Stomach (tissue), 9 donors: ENCODE data around the gene UNC79. TPM values are rescaled to one million over a fixed set of nuclear protein-coding genes. Genes with fewer than 3 reads are reported as not detected.
A peak's percentile ranks its signal among the peaks of the same experiment; 100 is the strongest.
"Not testable (repeated sequence)": the region's sequence is repeated elsewhere in the genome, so short reads cannot be mapped to it uniquely, and the experiment has no call there.

ENCODE experiments used
- DNase-seq, 2 donors: peaks; one replicate each; pipeline versions ENCODE4 v3.0.0 to v3.0.0-alpha.2; 2013 to 2019
- H3K27ac ChIP-seq, 5 donors: fragments of 200-600 bp in 4 of 5; sonication (generic) in 4 of 5; one replicate each; pipeline ENCODE4 v1.5.1; 2013 to 2019; ENCODE audit warnings: mild to moderate bottlenecking in 1 of 5, moderate library complexity in 1 of 5
- H3K27me3 ChIP-seq, 3 donors: fragments of 200-600 bp; sonication (generic); one replicate each; pipeline ENCODE4 v1.5.1; 2017 to 2019; ENCODE audit warnings: mixed run types in 1 of 3
- H3K36me3 ChIP-seq, 4 donors: fragments of 200-600 bp; sonication (generic); 1 replicate in 3 of 4; 2 replicates in 1 of 4; pipeline ENCODE4 v1.5.1; 2016 to 2019
- H3K4me1 ChIP-seq, 4 donors: fragments of 200-600 bp; sonication (generic); one replicate each; pipeline ENCODE4 v1.5.1; 2016 to 2019
- H3K4me3 ChIP-seq, 4 donors: fragments of 200-600 bp; sonication (generic) in 3 of 4; one replicate each; pipeline ENCODE4 v1.5.1; 2016 to 2019; ENCODE audit warnings: mild to moderate bottlenecking in 1 of 4
- H3K9me3 ChIP-seq, 4 donors: fragments of 200-600 bp; sonication (generic); one replicate each; pipeline ENCODE4 v1.5.1; 2016 to 2019
- EP300 ChIP-seq: sonication (generic); formaldehyde crosslinking; IDR thresholded peaks from one replicate; pipeline ENCODE4 v1.6.1; 2017; ENCODE audit warnings: antibody characterized with exemption
- POLR2A ChIP-seq, 4 donors: fragments of 450-650 bp; IDR thresholded peaks; one replicate each; pipeline ENCODE4 v1.6.1; 2016; ENCODE audit warnings: antibody characterized with exemption in 4 of 4, control low read depth in 2 of 4, mild to moderate bottlenecking in 1 of 4, moderate library complexity in 1 of 4
- POLR2AphosphoS5 ChIP-seq, 3 donors: sonication (generic); formaldehyde crosslinking; IDR thresholded peaks; one replicate each; pipeline ENCODE4 v1.6.1; 2016; ENCODE audit warnings: antibody characterized with exemption in 3 of 3
- WGBS, 5 donors: extraction: QIAGEN DNeasy Blood & Tissue Kit in 3 of 5; methylation state at CpG; one replicate each; pipeline versions ENCODE4 v1.1.5 to v1.1.7; 2013 to 2018; 5-methylcytosine and 5-hydroxymethylcytosine counted together
- intact Hi-C: fragments of 100-400 bp; cut with DNase I; formaldehyde crosslinking; loops from one replicate; pipeline ENCODE4 v1.15.1; 2023; ENCODE audit warnings: low total_unique reads
- polyA plus RNA-seq, 3 donors: library from polyadenylated mRNA; stranded (reverse); fragments of 200-250 nt; gene quantifications; one replicate each; pipeline ENCODE4 v1.2.3, GENCODE V29; 2013
- total RNA-seq, 5 donors: library from RNA; depleted of rRNA; stranded (reverse); fragments of >200 nt; gene quantifications; one replicate each; pipeline versions ENCODE4 v1.1.0 to v1.2.3, GENCODE V29; 2014 to 2016
- TF ChIP-seq, protein P1 (sequence below), 7 experiments: fragments of 450-650 bp in 4 of 7; fragments of 200-600 bp in 3 of 7; sonication (generic) in 3 of 7; IDR thresholded peaks; one replicate each; pipeline ENCODE4 v1.5.1; 2016 to 2019; ENCODE audit warnings: antibody characterized with exemption in 7 of 7, control low read depth in 2 of 7, mild to moderate bottlenecking in 1 of 7
- donor health status: healthy with polysubstance abuse.
- donor health status: Bipolar disorder and iron deficiency.
- donor health status: healthy.

Gene UNC79
- total and polyA plus RNA-seq, 8 donors, result under 0.01 to 1.9 (median 0.35) TPM; not detected in 2

DNA sequence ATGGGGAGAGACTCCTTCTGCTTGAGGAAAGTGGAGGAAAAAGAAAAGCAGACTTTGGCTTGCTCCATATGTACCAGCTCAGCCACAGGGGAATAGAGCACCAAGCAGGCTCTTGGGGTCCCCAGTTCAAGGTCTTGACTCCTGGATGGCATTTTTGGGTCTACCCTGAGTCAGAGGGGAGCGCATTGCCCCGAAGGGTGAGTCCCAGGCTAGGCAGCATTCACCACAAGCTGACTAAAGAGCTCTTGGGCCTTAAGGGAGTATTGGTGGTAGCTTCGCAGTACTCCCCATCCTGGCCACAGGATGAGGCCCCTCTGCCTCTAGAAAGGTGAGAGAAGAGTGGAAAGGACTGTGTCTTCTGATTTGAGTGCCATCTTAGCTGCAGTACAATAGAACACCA is 19.8 kb upstream of the UNC79 start:
- H3K9me3 ChIP-seq, result no peaks in the 10 kb centered on the region
- H3K27ac ChIP-seq, result no peak overlapping the region
- no peak overlapping the region for H3K4me3 ChIP-seq
- 79 to 93% (median 92%) methylated on average over 3 of the region's 3 CpGs for WGBS, 5 donors
- no peak for DNase-seq
- intact Hi-C loops, result no loop called here
- H3K4me1 ChIP-seq, result no peaks in the 10 kb centered on the region
- H3K27me3 ChIP-seq, result no peaks in the 10 kb centered on the region
- H3K36me3 ChIP-seq, result no peaks in the 10 kb centered on the region
- TF ChIP-seq, protein P1, sequence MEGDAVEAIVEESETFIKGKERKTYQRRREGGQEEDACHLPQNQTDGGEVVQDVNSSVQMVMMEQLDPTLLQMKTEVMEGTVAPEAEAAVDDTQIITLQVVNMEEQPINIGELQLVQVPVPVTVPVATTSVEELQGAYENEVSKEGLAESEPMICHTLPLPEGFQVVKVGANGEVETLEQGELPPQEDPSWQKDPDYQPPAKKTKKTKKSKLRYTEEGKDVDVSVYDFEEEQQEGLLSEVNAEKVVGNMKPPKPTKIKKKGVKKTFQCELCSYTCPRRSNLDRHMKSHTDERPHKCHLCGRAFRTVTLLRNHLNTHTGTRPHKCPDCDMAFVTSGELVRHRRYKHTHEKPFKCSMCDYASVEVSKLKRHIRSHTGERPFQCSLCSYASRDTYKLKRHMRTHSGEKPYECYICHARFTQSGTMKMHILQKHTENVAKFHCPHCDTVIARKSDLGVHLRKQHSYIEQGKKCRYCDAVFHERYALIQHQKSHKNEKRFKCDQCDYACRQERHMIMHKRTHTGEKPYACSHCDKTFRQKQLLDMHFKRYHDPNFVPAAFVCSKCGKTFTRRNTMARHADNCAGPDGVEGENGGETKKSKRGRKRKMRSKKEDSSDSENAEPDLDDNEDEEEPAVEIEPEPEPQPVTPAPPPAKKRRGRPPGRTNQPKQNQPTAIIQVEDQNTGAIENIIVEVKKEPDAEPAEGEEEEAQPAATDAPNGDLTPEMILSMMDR (IDR thresholded peaks at IDR 0.05), result no peak
- TF ChIP-seq POLR2A (IDR thresholded peaks at IDR 0.05) (no peak), POLR2AphosphoS5 (IDR thresholded peaks at IDR 0.05) (no peak), EP300 (no peak)

DNA sequence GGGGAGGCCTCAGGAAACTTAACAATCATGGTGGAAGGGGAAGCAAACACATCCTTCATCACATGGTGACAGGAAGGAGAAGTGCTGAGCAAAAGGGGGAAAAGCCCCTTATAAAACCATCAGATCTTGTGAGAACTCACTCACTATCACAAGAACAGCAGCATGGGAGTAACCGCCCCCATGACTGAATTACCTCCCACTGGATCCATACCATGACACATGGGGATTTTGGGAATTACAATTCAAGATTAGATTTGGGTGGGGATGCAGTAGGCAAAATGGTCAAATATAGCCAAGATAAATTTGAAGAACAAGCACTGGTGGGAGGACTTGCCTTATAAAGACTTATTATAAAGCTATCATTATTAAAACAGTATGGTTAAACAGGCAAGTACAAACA is 5.6 kb upstream of the UNC79 start:
- Histone ChIP-seq H3K27me3 (peaks cover 2 to 23% (median 10%) of the 10 kb centered on the region in 3 donors), H3K9me3 (peaks cover 0 to 36% (median 28%) of the 10 kb centered on the region in 4 donors)
- H3K36me3 ChIP-seq, intact Hi-C loops, H3K4me3 ChIP-seq, H3K4me1 ChIP-seq, H3K27ac ChIP-seq, DNase-seq: not testable (repeated sequence)
- 71 to 100% (median 94%) methylated on average over 1 of the region's 1 CpG for WGBS, 5 donors

DNA sequence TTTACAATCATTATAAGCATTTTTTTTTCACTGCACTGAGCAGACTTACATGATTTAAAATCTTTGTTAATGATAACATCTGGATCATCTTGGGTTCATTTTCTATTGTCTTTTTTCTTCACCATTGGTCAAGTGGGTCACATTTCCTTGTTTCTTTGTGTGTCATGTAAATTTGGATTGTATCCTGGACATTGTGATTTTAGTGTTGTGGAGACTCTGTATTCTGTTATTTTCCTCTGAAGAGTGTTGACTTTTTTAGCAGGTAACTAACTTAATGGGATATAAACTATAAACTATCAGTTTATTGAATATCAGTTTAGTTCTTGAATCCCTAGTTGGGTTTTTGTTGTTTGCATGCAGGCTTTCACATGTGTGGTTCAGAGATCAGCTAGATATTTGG is 4.0 kb upstream of the UNC79 start:
- intact Hi-C loops, result no loop called here
- Histone ChIP-seq H3K36me3 (no peaks in the 10 kb centered on the region), H3K4me3 (no peak overlapping the region), H3K9me3 (peaks cover 0 to 38% (median 28%) of the 10 kb centered on the region in 4 donors), H3K27me3 (peaks cover 2 to 39% (median 26%) of the 10 kb centered on the region in 3 donors), H3K4me1 (peaks cover 0 to 16% (median 8%) of the 10 kb centered on the region in 4 donors), H3K27ac (no peak overlapping the region)
- DNase-seq, result no peak
- TF ChIP-seq POLR2A (IDR thresholded peaks at IDR 0.05) (no peak), POLR2AphosphoS5 (IDR thresholded peaks at IDR 0.05) (no peak)

DNA sequence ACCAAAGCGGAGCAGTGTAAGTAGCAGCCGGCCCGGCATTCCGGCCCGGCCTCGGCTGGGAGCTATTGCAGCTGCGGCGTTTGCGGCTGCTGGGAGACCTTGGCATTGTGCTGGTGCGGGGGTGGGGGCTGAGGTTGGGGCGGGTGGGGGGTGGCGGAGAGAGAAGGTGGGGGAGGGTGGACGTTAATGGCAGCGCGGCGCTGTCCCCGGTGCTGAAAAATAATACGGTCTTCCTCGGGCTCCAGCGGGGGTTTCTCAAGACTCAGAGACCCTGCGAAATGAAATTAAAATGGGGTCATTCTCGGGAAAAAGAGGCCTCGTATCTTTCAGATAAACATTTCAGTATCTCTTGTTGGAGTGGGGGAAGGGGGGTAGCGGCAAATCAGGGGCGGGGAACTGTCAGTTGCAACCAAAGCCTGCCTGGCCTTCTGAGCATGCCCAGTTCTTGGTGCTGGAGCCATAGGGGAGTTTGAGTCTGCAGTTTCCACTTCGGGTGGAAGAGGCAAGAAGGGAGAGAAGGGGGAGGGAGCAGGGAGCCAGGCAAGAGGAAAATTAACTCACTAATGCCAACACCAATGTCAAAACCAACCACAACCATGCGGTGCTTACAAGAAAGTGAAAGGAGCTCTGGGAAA is 414 bp downstream of the UNC79 start:
- intact Hi-C loops, result no loop called here
- H3K9me3 ChIP-seq, result peaks cover 0 to 26% (median 12%) of the 10 kb centered on the region in 4 donors
- DNase-seq, result peak in 1 of 2 donors; percentile 71
- H3K4me1 ChIP-seq, result peaks cover 0 to 16% (median 8%) of the 10 kb centered on the region in 4 donors
- H3K4me3 ChIP-seq, result peak overlapping the region; percentile 16 to 29 (median 21)
- WGBS, 5 donors, result 5 to 6% (median 5%) methylated on average over 18 to 27 of the region's 27 CpGs
- H3K27ac ChIP-seq, result no peak overlapping the region
- no peak for TF ChIP-seq EP300
- TF ChIP-seq, protein P1 (IDR thresholded peaks at IDR 0.05), result no peak
- no peak for TF ChIP-seq POLR2A (IDR thresholded peaks at IDR 0.05)
- no peak for TF ChIP-seq POLR2AphosphoS5 (IDR thresholded peaks at IDR 0.05)
- H3K36me3 ChIP-seq, result no peaks in the 10 kb centered on the region
- peaks cover 2 to 66% (median 29%) of the 10 kb centered on the region in 3 donors for H3K27me3 ChIP-seq

DNA sequence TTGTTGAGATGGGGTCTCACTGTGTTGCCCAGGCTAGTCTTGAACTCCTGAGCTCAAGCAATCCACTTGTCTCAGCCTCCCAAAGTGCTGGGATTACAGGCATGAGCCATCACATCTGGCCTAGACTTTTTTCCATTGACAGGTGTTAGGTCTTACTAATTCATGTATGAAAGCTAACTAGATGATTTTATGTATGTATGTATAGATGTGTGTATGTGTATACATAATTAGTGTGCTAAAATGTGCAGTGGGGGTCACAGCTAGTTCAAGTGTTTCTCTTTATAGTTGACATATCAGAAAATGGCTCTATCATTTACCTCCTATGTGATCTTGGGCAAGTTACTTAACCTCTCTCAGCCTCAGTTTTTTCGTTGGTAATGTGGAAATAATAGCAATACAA is 23.5 kb downstream of the UNC79 start:
- no peaks in the 10 kb centered on the region for H3K36me3 ChIP-seq
- H3K27ac ChIP-seq, result no peak overlapping the region
- intact Hi-C loops, result no loop called here
- peaks cover 0 to 4% (median 0%) of the 10 kb centered on the region in 3 donors for H3K27me3 ChIP-seq
- TF ChIP-seq, protein P1 (IDR thresholded peaks at IDR 0.05), result no peak
- TF ChIP-seq POLR2A (IDR thresholded peaks at IDR 0.05) (no peak), EP300 (no peak), POLR2AphosphoS5 (IDR thresholded peaks at IDR 0.05) (no peak)
- no peak for DNase-seq
- H3K9me3 ChIP-seq, result peaks cover 0 to 3% (median 0%) of the 10 kb centered on the region in 4 donors
- 55 to 83% (median 74%) methylated on average over 1 of the region's 1 CpG for WGBS, 5 donors
- no peaks in the 10 kb centered on the region for H3K4me1 ChIP-seq
- H3K4me3 ChIP-seq, result no peak overlapping the region
